Adrenal gland (tissue), 12 donors: ENCODE results near the gene NAGS. TPM values are rescaled to one million over a fixed set of nuclear protein-coding genes. Genes with fewer than 3 reads are reported as not detected.
"Not testable (repeated sequence)": the region's sequence is repeated elsewhere in the genome, so short reads cannot be mapped to it uniquely, and the experiment has no call there.

Experiments
- DNase-seq, 7 donors: peaks; one replicate each; pipeline ENCODE4 v3.0.0-alpha.2; 2019 to 2020
- H3K27ac ChIP-seq, 5 donors: fragments of 200-600 bp; sonication (generic) in 4 of 5; 1 replicate in 3 of 5; 2 replicates in 2 of 5; pipeline versions ENCODE4 v1.5.1 to v1.8.0; 2016 to 2020; ENCODE audit warnings: mild to moderate bottlenecking in 1 of 5
- H3K27me3 ChIP-seq: fragments of 200-600 bp; 2 replicates; pipeline ENCODE4 v1.8.0; 2021
- H3K36me3 ChIP-seq, 2 donors: fragments of 200-600 bp; replicated peaks in 1 of 2; 1 replicate in 1 of 2; 2 replicates in 1 of 2; pipeline versions ENCODE4 v1.5.1 to v1.8.0; 2018 to 2022
- H3K4me1 ChIP-seq, 2 donors: fragments of 200-600 bp; replicated peaks in 1 of 2; 1 replicate in 1 of 2; 2 replicates in 1 of 2; pipeline versions ENCODE4 v1.5.1 to v1.8.0; 2018 to 2021
- H3K4me3 ChIP-seq, 4 donors: fragments of 200-600 bp; sonication (generic) in 3 of 4; one replicate each; pipeline ENCODE4 v1.5.1; 2016 to 2018
- H3K9me3 ChIP-seq, 3 donors: fragments of 200-600 bp; sonication (generic) in 1 of 3; replicated peaks in 1 of 3; 1 replicate in 2 of 3; 2 replicates in 1 of 3; pipeline versions ENCODE4 v1.5.1 to v1.8.0; 2016 to 2021
- CTCF ChIP-seq, 6 experiments: fragments of 450-650 bp in 4 of 6; fragments of 200-600 bp in 2 of 6; sonication (generic) in 1 of 6; IDR thresholded peaks; 1 replicate in 5 of 6; 2 replicates in 1 of 6; pipeline versions ENCODE4 v1.5.1 to v1.8.0; 2016 to 2021; ENCODE audit warnings: antibody characterized with exemption in 6 of 6, mild to moderate bottlenecking in 2 of 6, moderate library complexity in 1 of 6
- POLR2A ChIP-seq, 2 donors: fragments of 450-650 bp; IDR thresholded peaks; one replicate each; pipeline ENCODE4 v1.6.1; 2017; ENCODE audit warnings: antibody characterized with exemption in 2 of 2, mild to moderate bottlenecking in 2 of 2, moderate library complexity in 1 of 2
- WGBS, 4 donors: extraction: QIAGEN DNeasy Blood & Tissue Kit in 2 of 4; methylation state at CpG; one replicate each; pipeline versions ENCODE4 v1.1.5 to v1.1.7; 2013 to 2017; 5-methylcytosine and 5-hydroxymethylcytosine counted together
- intact Hi-C, 2 donors: fragments of 100-400 bp; cut with DNase I; formaldehyde crosslinking; loops; one replicate each; pipeline versions ENCODE4 v1.14.1 to v1.15.0; 2022 to 2023
- polyA plus RNA-seq, 3 donors: library from polyadenylated mRNA; stranded (reverse); fragments of 200-250 nt in 2 of 3; fragments of 350-450 nt in 1 of 3; fragmentation: Illumina TruSeq in 1 of 3; extraction: RNeasy Lipid Tissue Mini Kit (QIAGEN cat#74804) in 1 of 3; gene quantifications; one replicate each; pipeline ENCODE4 v1.2.3, GENCODE V29; 2013 to 2014
- total RNA-seq, 9 donors: library from RNA; depleted of rRNA in 4 of 9; stranded (reverse); fragments of >200 nt in 4 of 9; fragments of 120-200 nt in 1 of 9; fragmentation: NEBNext Ultra II Directional in 1 of 9; extraction: Animal tissue kit (Norgen Biotek cat#: 25700) in 1 of 9; gene quantifications; one replicate each; pipeline versions ENCODE4 v1.1.0 to v1.2.4, GENCODE V29; 2013 to 2023
- donor health status: healthy with polysubstance abuse.
- donor health status: Bipolar disorder and iron deficiency.
- donor health status: DM: yes; HTN: yes; CAD: no.
- donor health status: DM: no; HTN: no; CAD: no.
- donor health status: DM: no; HTN: no; CAD: no.
- donor health status: DM: yes; HTN: yes; CAD: no.

Gene NAGS
- total and polyA plus RNA-seq, 12 donors: 0.22 to 4.4 (median 1.1) TPM

GRCh38 chr17:43961954-43962353, 42.5 kb upstream of the NAGS start:
- H3K4me1 ChIP-seq: no peaks in the 10 kb centered on the region
- H3K27ac ChIP-seq: no peak overlapping the region
- intact Hi-C loops: no loop called here
- H3K36me3 ChIP-seq: no peaks in the 10 kb centered on the region
- 68 to 72% (median 69%) methylated on average over 2 of the region's 2 CpGs for WGBS, 4 donors
- H3K4me3 ChIP-seq: no peak overlapping the region
- no peaks in the 10 kb centered on the region for H3K27me3 ChIP-seq
- TF ChIP-seq POLR2A (IDR thresholded peaks at IDR 0.05): no peak
- no peaks in the 10 kb centered on the region for H3K9me3 ChIP-seq
- no peak for DNase-seq

DNA sequence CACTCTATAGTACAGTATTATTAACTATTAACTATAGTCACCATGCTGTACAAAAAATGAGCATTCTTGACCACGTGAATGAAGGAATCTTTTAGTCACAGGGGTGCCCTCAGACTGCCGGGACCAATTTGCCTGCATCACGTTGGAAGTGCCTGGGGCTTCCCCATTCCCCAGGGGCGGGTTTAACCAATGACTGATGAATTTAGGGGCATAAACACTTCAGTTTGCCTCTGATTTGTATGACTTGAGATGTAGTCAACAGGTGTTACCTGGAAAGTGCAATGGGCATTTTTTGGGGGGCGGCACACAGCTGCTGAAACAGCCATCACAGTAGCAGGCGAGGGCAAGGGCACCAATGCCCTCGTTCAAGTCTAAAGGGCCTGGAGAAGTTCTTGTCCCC, 41.9 kb upstream of the NAGS start:
- DNase-seq: no peak
- TF ChIP-seq CTCF (IDR thresholded peaks at IDR 0.05) (no peak), POLR2A (IDR thresholded peaks at IDR 0.05) (no peak)
- no peaks in the 10 kb centered on the region for H3K9me3 ChIP-seq
- no peak overlapping the region for H3K27ac ChIP-seq
- H3K27me3 ChIP-seq: no peaks in the 10 kb centered on the region
- no peak overlapping the region for H3K4me3 ChIP-seq
- WGBS, 4 donors: 59 to 69% (median 63%) methylated on average over 5 to 7 of the region's 7 CpGs
- intact Hi-C loops: no loop called here
- no peaks in the 10 kb centered on the region for H3K36me3 ChIP-seq
- H3K4me1 ChIP-seq: no peaks in the 10 kb centered on the region

DNA sequence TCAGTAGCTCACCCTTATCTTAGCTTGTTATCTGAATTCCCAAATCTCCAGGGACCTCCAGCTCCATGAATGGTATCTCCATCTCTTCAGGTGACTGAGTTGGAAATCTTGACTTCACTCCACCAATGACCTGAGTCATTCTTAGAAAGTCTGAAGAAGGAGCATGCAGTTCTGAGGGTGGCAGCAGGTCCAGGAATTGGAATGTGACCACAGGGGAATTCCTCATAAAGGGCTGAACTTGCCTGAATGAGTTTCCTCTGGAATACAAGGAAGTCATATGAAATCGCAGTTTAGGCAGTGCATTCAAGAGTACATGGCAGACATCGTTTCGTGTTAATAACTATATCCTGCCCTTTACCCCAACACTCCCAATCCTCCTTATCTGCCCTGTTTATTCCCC, 38.1 kb upstream of the NAGS start:
- Histone ChIP-seq H3K36me3 (no peaks in the 10 kb centered on the region), H3K27me3 (no peaks in the 10 kb centered on the region), H3K4me1 (no peaks in the 10 kb centered on the region), H3K9me3 (no peaks in the 10 kb centered on the region), H3K27ac (no peak overlapping the region), H3K4me3 (no peak overlapping the region)
- DNase-seq: no peak
- intact Hi-C loops: no loop called here
- 78 to 91% (median 83%) methylated on average over 3 of the region's 3 CpGs for WGBS, 4 donors
- TF ChIP-seq POLR2A (IDR thresholded peaks at IDR 0.05): no peak
- TF ChIP-seq CTCF (IDR thresholded peaks at IDR 0.05): no peak

- Histone ChIP-seq H3K4me1 (no peaks in the 10 kb centered on the region), H3K36me3 (no peaks in the 10 kb centered on the region), H3K27me3 (no peaks in the 10 kb centered on the region), H3K27ac (no peak overlapping the region), H3K4me3 (no peak overlapping the region), H3K9me3 (no peaks in the 10 kb centered on the region)
- WGBS, 4 donors: 59 to 70% (median 67%) methylated on average over 9 of the region's 9 CpGs
- DNase-seq: no peak
- TF ChIP-seq CTCF (IDR thresholded peaks at IDR 0.05) (no peak), POLR2A (IDR thresholded peaks at IDR 0.05) (no peak)
- intact Hi-C loops: no loop called here
These were observed 37.1 kb upstream of the NAGS start for GRCh38 chr17:43967251-43967875.

GRCh38 chr17:43970366-43970765, 34.1 kb upstream of the NAGS start:
- no peak for DNase-seq
- no peak overlapping the region for H3K27ac ChIP-seq
- no peak overlapping the region for H3K4me3 ChIP-seq
- TF ChIP-seq POLR2A (IDR thresholded peaks at IDR 0.05): no peak
- no peak for TF ChIP-seq CTCF (IDR thresholded peaks at IDR 0.05)
- WGBS, 4 donors: 76 to 85% (median 80%) methylated on average over 4 of the region's 4 CpGs
- H3K9me3 ChIP-seq: no peaks in the 10 kb centered on the region
- intact Hi-C loops: no loop called here
- no peaks in the 10 kb centered on the region for H3K4me1 ChIP-seq
- no peaks in the 10 kb centered on the region for H3K27me3 ChIP-seq
- H3K36me3 ChIP-seq: no peaks in the 10 kb centered on the region

- not testable (repeated sequence) for H3K4me1 ChIP-seq
These were observed 33.0 kb upstream of the NAGS start for GRCh38 chr17:43971436-43971835.

GRCh38 chr17:43972444-43973212, 31.8 kb upstream of the NAGS start:
- intact Hi-C loops, DNase-seq, H3K9me3 ChIP-seq, H3K27ac ChIP-seq, H3K27me3 ChIP-seq, H3K4me1 ChIP-seq, H3K36me3 ChIP-seq, H3K4me3 ChIP-seq: not testable (repeated sequence)
- 77 to 81% (median 78%) methylated on average over 22 of the region's 22 CpGs for WGBS, 4 donors

More at GRCh38 chr17:43971436-43971835, 33.0 kb upstream of the NAGS start:
- WGBS, 4 donors: 25 to 49% (median 34%) methylated on average over 2 of the region's 2 CpGs
- H3K27ac ChIP-seq, H3K27me3 ChIP-seq, H3K36me3 ChIP-seq, H3K4me3 ChIP-seq, DNase-seq, H3K9me3 ChIP-seq, intact Hi-C loops: not testable (repeated sequence)
